Measurements from ENCODE around the gene ABLIM1. TPM values are rescaled to one million over a fixed set of nuclear protein-coding genes. Genes with fewer than 3 reads are reported as not detected.
"Not testable (repeated sequence)": the region's sequence is repeated elsewhere in the genome, so short reads cannot be mapped to it uniquely, and the experiment has no call there.

The ABLIM1 gene
- polyA plus RNA-seq (2013, experiment 1 of 2) = 23.9 TPM
- 19.0 TPM for polyA plus RNA-seq (2013, experiment 2 of 2)

- H3K36me3 ChIP-seq (ENCODE audit: control insufficient read depth, insufficient read depth, low read length) = no peaks in the 10 kb centered on the region
- H3K27ac ChIP-seq (ENCODE audit: low read depth, low read length, severe bottlenecking) = no peak within 1 kb of the TSS
- H3K9me3 ChIP-seq (ENCODE audit: control insufficient read depth, low read length) = no peaks in the 10 kb centered on the region
- no peak within 1 kb of the TSS for H3K4me3 ChIP-seq (ENCODE audit: extremely low read depth, insufficient read depth, low read length, poor library complexity, severe bottlenecking)
- no CpG with 5 or more reads among the region's 2 CpGs for WGBS, 2 experiments (ENCODE audit: insufficient coverage in 2 of 2)
- peaks cover 22% of the 10 kb centered on the region for H3K4me1 ChIP-seq (ENCODE audit: control insufficient read depth, insufficient read depth, low read length, poor library complexity, severe bottlenecking)
Measured at GRCh38 chr10:114658175-114658574, at the start of gene ABLIM1. Gene ABLIM1, minus strand, starts transcription at chr10:114658275. Its CDS starts 75 bp downstream, at chr10:114658200.

GRCh38 chr10:114706458-114707055 lies 48.5 kb upstream of the ABLIM1 start:
- Histone ChIP-seq H3K9me3 (ENCODE audit: control insufficient read depth, low read length) (no peaks in the 10 kb centered on the region), H3K36me3 (ENCODE audit: control insufficient read depth, insufficient read depth, low read length) (no peaks in the 10 kb centered on the region), H3K27ac (ENCODE audit: low read depth, low read length, severe bottlenecking) (no peak overlapping the region), H3K4me1 (ENCODE audit: control insufficient read depth, insufficient read depth, low read length, poor library complexity, severe bottlenecking) (no peaks in the 10 kb centered on the region), H3K4me3 (ENCODE audit: extremely low read depth, insufficient read depth, low read length, poor library complexity, severe bottlenecking) (no peak overlapping the region)
- no CpG with 5 or more reads among the region's 4 CpGs for WGBS, 2 experiments (ENCODE audit: insufficient coverage in 2 of 2)

- no peak overlapping the region for H3K4me3 ChIP-seq (ENCODE audit: extremely low read depth, insufficient read depth, low read length, poor library complexity, severe bottlenecking)
- WGBS, 2 experiments (ENCODE audit: insufficient coverage in 2 of 2) = 91 to 100% methylated on average over 4 of the region's 4 CpGs
- H3K36me3 ChIP-seq (ENCODE audit: control insufficient read depth, insufficient read depth, low read length) = no peaks in the 10 kb centered on the region
- no peaks in the 10 kb centered on the region for H3K9me3 ChIP-seq (ENCODE audit: control insufficient read depth, low read length)
- no peak overlapping the region for H3K27ac ChIP-seq (ENCODE audit: low read depth, low read length, severe bottlenecking)
- no peaks in the 10 kb centered on the region for H3K4me1 ChIP-seq (ENCODE audit: control insufficient read depth, insufficient read depth, low read length, poor library complexity, severe bottlenecking)
Measured at GRCh38 chr10:114704679-114705078, 46.6 kb upstream of the ABLIM1 start.

GRCh38 chr10:114703377-114704107 lies 45.5 kb upstream of the ABLIM1 start:
- no peak overlapping the region for H3K4me3 ChIP-seq (ENCODE audit: extremely low read depth, insufficient read depth, low read length, poor library complexity, severe bottlenecking)
- WGBS, 2 experiments (ENCODE audit: insufficient coverage in 2 of 2) = no CpG with 5 or more reads among the region's 6 CpGs
- H3K27ac ChIP-seq (ENCODE audit: low read depth, low read length, severe bottlenecking) = no peak overlapping the region
- H3K4me1 ChIP-seq (ENCODE audit: control insufficient read depth, insufficient read depth, low read length, poor library complexity, severe bottlenecking) = peaks cover under 1% of the 10 kb centered on the region
- H3K36me3 ChIP-seq (ENCODE audit: control insufficient read depth, insufficient read depth, low read length) = no peaks in the 10 kb centered on the region
- H3K9me3 ChIP-seq (ENCODE audit: control insufficient read depth, low read length) = no peaks in the 10 kb centered on the region

- peaks cover 13% of the 10 kb centered on the region for H3K4me1 ChIP-seq (ENCODE audit: control insufficient read depth, insufficient read depth, low read length, poor library complexity, severe bottlenecking)
Measured at GRCh38 chr10:114698271-114699061, 40.4 kb upstream of the ABLIM1 start.

GRCh38 chr10:114697061-114697598 lies 39.1 kb upstream of the ABLIM1 start:
- H3K27ac ChIP-seq (ENCODE audit: low read depth, low read length, severe bottlenecking) = no peak overlapping the region
- 91 to 92% methylated on average over 7 of the region's 10 CpGs for WGBS, 2 experiments (ENCODE audit: insufficient coverage in 2 of 2)
- H3K4me3 ChIP-seq (ENCODE audit: extremely low read depth, insufficient read depth, low read length, poor library complexity, severe bottlenecking) = no peak overlapping the region
- H3K36me3 ChIP-seq (ENCODE audit: control insufficient read depth, insufficient read depth, low read length) = no peaks in the 10 kb centered on the region
- H3K4me1 ChIP-seq (ENCODE audit: control insufficient read depth, insufficient read depth, low read length, poor library complexity, severe bottlenecking) = peaks cover 15% of the 10 kb centered on the region
- no peaks in the 10 kb centered on the region for H3K9me3 ChIP-seq (ENCODE audit: control insufficient read depth, low read length)

More at GRCh38 chr10:114698271-114699061, 40.4 kb upstream of the ABLIM1 start:
- Histone ChIP-seq H3K27ac (ENCODE audit: low read depth, low read length, severe bottlenecking) (no peak overlapping the region), H3K4me3 (ENCODE audit: extremely low read depth, insufficient read depth, low read length, poor library complexity, severe bottlenecking) (no peak overlapping the region), H3K36me3 (ENCODE audit: control insufficient read depth, insufficient read depth, low read length) (no peaks in the 10 kb centered on the region), H3K9me3 (ENCODE audit: control insufficient read depth, low read length) (no peaks in the 10 kb centered on the region)

GRCh38 chr10:114696301-114696700 lies 38.2 kb upstream of the ABLIM1 start:
- not testable (repeated sequence) for H3K4me3 ChIP-seq (ENCODE audit: extremely low read depth, insufficient read depth, low read length, poor library complexity, severe bottlenecking); H3K9me3 ChIP-seq (ENCODE audit: control insufficient read depth, low read length); H3K36me3 ChIP-seq (ENCODE audit: control insufficient read depth, insufficient read depth, low read length); H3K27ac ChIP-seq (ENCODE audit: low read depth, low read length, severe bottlenecking)
- H3K4me1 ChIP-seq (ENCODE audit: control insufficient read depth, insufficient read depth, low read length, poor library complexity, severe bottlenecking) = peaks cover 23% of the 10 kb centered on the region

GRCh38 chr10:114694752-114695151 lies 36.7 kb upstream of the ABLIM1 start:
- Histone ChIP-seq H3K36me3 (ENCODE audit: control insufficient read depth, insufficient read depth, low read length) (no peaks in the 10 kb centered on the region), H3K27ac (ENCODE audit: low read depth, low read length, severe bottlenecking) (no peak overlapping the region), H3K4me1 (ENCODE audit: control insufficient read depth, insufficient read depth, low read length, poor library complexity, severe bottlenecking) (peaks cover 28% of the 10 kb centered on the region), H3K4me3 (ENCODE audit: extremely low read depth, insufficient read depth, low read length, poor library complexity, severe bottlenecking) (no peak overlapping the region), H3K9me3 (ENCODE audit: control insufficient read depth, low read length) (no peaks in the 10 kb centered on the region)
- WGBS, 2 experiments (ENCODE audit: insufficient coverage in 2 of 2) = 18 to 20% methylated on average over 7 to 8 of the region's 8 CpGs

- H3K36me3 ChIP-seq (ENCODE audit: control insufficient read depth, insufficient read depth, low read length) = no peaks in the 10 kb centered on the region
- H3K4me1 ChIP-seq (ENCODE audit: control insufficient read depth, insufficient read depth, low read length, poor library complexity, severe bottlenecking) = peaks cover 28% of the 10 kb centered on the region
- H3K4me3 ChIP-seq (ENCODE audit: extremely low read depth, insufficient read depth, low read length, poor library complexity, severe bottlenecking) = no peak overlapping the region
- no peaks in the 10 kb centered on the region for H3K9me3 ChIP-seq (ENCODE audit: control insufficient read depth, low read length)
- H3K27ac ChIP-seq (ENCODE audit: low read depth, low read length, severe bottlenecking) = no peak overlapping the region
- WGBS, 2 experiments (ENCODE audit: insufficient coverage in 2 of 2) = 100% methylated on average over 1 of the region's 3 CpGs; no CpG with 5 or more reads in 1 of the 2 experiments
Measured at GRCh38 chr10:114694062-114694461, 36.0 kb upstream of the ABLIM1 start.

GRCh38 chr10:114691442-114691941 lies 33.4 kb upstream of the ABLIM1 start:
- Histone ChIP-seq H3K27ac (ENCODE audit: low read depth, low read length, severe bottlenecking) (peak overlapping the region; percentile 60), H3K4me1 (ENCODE audit: control insufficient read depth, insufficient read depth, low read length, poor library complexity, severe bottlenecking) (peaks cover 22% of the 10 kb centered on the region), H3K36me3 (ENCODE audit: control insufficient read depth, insufficient read depth, low read length) (no peaks in the 10 kb centered on the region), H3K9me3 (ENCODE audit: control insufficient read depth, low read length) (no peaks in the 10 kb centered on the region), H3K4me3 (ENCODE audit: extremely low read depth, insufficient read depth, low read length, poor library complexity, severe bottlenecking) (no peak overlapping the region)
- WGBS, 2 experiments (ENCODE audit: insufficient coverage in 2 of 2) = no CpG with 5 or more reads among the region's 1 CpG
